ENCODE data around the gene UMODL1. TPM values are rescaled to one million over a fixed set of nuclear protein-coding genes. Genes with fewer than 3 reads are reported as not detected.

UMODL1 gene
- total RNA-seq, 1 experiment from 2014 or later: 2.3 TPM

- no peak overlapping the region for H2AFZ ChIP-seq (ENCODE audit: low read length)
- no peak overlapping the region for H3K27ac ChIP-seq (ENCODE audit: low read length)
- no peaks in the 10 kb centered on the region for H3K27me3 ChIP-seq (ENCODE audit: low read length)
- H4K20me1 ChIP-seq (ENCODE audit: insufficient read depth, low read depth, low read length): peaks cover 3% of the 10 kb centered on the region; the same call in 1 of the 2 replicates
- no peak overlapping the region for H3K9ac ChIP-seq (ENCODE audit: low read length)
- DNase-seq: no peak
- peaks cover 9% of the 10 kb centered on the region for H3K4me1 ChIP-seq (ENCODE audit: low read length)
- H3K9me3 ChIP-seq (ENCODE audit: low read length): no peaks in the 10 kb centered on the region
- no peak overlapping the region for H3K4me3 ChIP-seq (ENCODE audit: low read length)
- no peaks in the 10 kb centered on the region for H3K36me3 ChIP-seq (ENCODE audit: insufficient read depth, low read length)
- no peaks in the 10 kb centered on the region for H3K79me2 ChIP-seq (ENCODE audit: low read length)
- H3K9me2 ChIP-seq (replicated peaks; ENCODE audit: insufficient read depth, low read length): no peaks in the 10 kb centered on the region
- no peak overlapping the region for H3K4me2 ChIP-seq (ENCODE audit: low read depth, low read length, poor library complexity, severe bottlenecking)
Observed at GRCh38 chr21:42096566-42096965, 25.4 kb downstream of the UMODL1 start.

- no peak overlapping the region for H3K27ac ChIP-seq (ENCODE audit: low read length)
- H3K4me1 ChIP-seq (ENCODE audit: low read length): peaks cover 7% of the 10 kb centered on the region
- no peak overlapping the region for H3K4me3 ChIP-seq (ENCODE audit: low read length)
- no peak overlapping the region for H2AFZ ChIP-seq (ENCODE audit: low read length)
- no peaks in the 10 kb centered on the region for H3K9me2 ChIP-seq (replicated peaks; ENCODE audit: insufficient read depth, low read length)
- H4K20me1 ChIP-seq (ENCODE audit: insufficient read depth, low read depth, low read length): peaks cover 5% of the 10 kb centered on the region; the same call in 1 of the 2 replicates
- no peak for DNase-seq
- H3K36me3 ChIP-seq (ENCODE audit: insufficient read depth, low read length): no peaks in the 10 kb centered on the region
- no peaks in the 10 kb centered on the region for H3K79me2 ChIP-seq (ENCODE audit: low read length)
- no peaks in the 10 kb centered on the region for H3K27me3 ChIP-seq (ENCODE audit: low read length)
- no peaks in the 10 kb centered on the region for H3K9me3 ChIP-seq (ENCODE audit: low read length)
- H3K4me2 ChIP-seq (ENCODE audit: low read depth, low read length, poor library complexity, severe bottlenecking): no peak overlapping the region
- H3K9ac ChIP-seq (ENCODE audit: low read length): no peak overlapping the region
Observed at GRCh38 chr21:42097274-42097673, 26.2 kb downstream of the UMODL1 start.

- no peak for DNase-seq
- Histone ChIP-seq H3K36me3 (ENCODE audit: insufficient read depth, low read length) (no peaks in the 10 kb centered on the region), H3K79me2 (ENCODE audit: low read length) (no peaks in the 10 kb centered on the region), H3K4me2 (ENCODE audit: low read depth, low read length, poor library complexity, severe bottlenecking) (no peak overlapping the region), H3K9me3 (ENCODE audit: low read length) (no peaks in the 10 kb centered on the region), H3K4me3 (ENCODE audit: low read length) (no peak overlapping the region), H3K27me3 (ENCODE audit: low read length) (no peaks in the 10 kb centered on the region), H3K4me1 (ENCODE audit: low read length) (no peaks in the 10 kb centered on the region; the same call in 1 of the 2 replicates), H4K20me1 (ENCODE audit: insufficient read depth, low read depth, low read length) (peaks cover 5% of the 10 kb centered on the region; the same call in 1 of the 2 replicates), H3K9ac (ENCODE audit: low read length) (no peak overlapping the region), H2AFZ (ENCODE audit: low read length) (no peak overlapping the region), H3K9me2 (replicated peaks; ENCODE audit: insufficient read depth, low read length) (no peaks in the 10 kb centered on the region), H3K27ac (ENCODE audit: low read length) (no peak overlapping the region)
Observed at GRCh38 chr21:42097860-42098454, 26.8 kb downstream of the UMODL1 start.

- Histone ChIP-seq H2AFZ (ENCODE audit: low read length) (no peak overlapping the region), H3K27ac (ENCODE audit: low read length) (no peak overlapping the region), H3K36me3 (ENCODE audit: insufficient read depth, low read length) (no peaks in the 10 kb centered on the region), H3K9me3 (ENCODE audit: low read length) (no peaks in the 10 kb centered on the region), H3K79me2 (ENCODE audit: low read length) (no peaks in the 10 kb centered on the region), H4K20me1 (ENCODE audit: insufficient read depth, low read depth, low read length) (peaks cover 5% of the 10 kb centered on the region; the same call in 1 of the 2 replicates), H3K9ac (ENCODE audit: low read length) (no peak overlapping the region), H3K4me3 (ENCODE audit: low read length) (no peak overlapping the region), H3K9me2 (replicated peaks; ENCODE audit: insufficient read depth, low read length) (no peaks in the 10 kb centered on the region), H3K4me1 (ENCODE audit: low read length) (no peaks in the 10 kb centered on the region), H3K4me2 (ENCODE audit: low read depth, low read length, poor library complexity, severe bottlenecking) (no peak overlapping the region), H3K27me3 (ENCODE audit: low read length) (no peaks in the 10 kb centered on the region)
- DNase-seq: no peak
Observed at GRCh38 chr21:42098957-42099505, 27.9 kb downstream of the UMODL1 start.

- Histone ChIP-seq H3K4me1 (ENCODE audit: low read length) (no peaks in the 10 kb centered on the region), H3K4me2 (ENCODE audit: low read depth, low read length, poor library complexity, severe bottlenecking) (no peak overlapping the region), H3K9ac (ENCODE audit: low read length) (no peak overlapping the region), H3K9me3 (ENCODE audit: low read length) (no peaks in the 10 kb centered on the region), H2AFZ (ENCODE audit: low read length) (no peak overlapping the region), H4K20me1 (ENCODE audit: insufficient read depth, low read depth, low read length) (peaks cover 5% of the 10 kb centered on the region; the same call in 1 of the 2 replicates), H3K4me3 (ENCODE audit: low read length) (no peak overlapping the region), H3K27ac (ENCODE audit: low read length) (no peak overlapping the region), H3K9me2 (replicated peaks; ENCODE audit: insufficient read depth, low read length) (no peaks in the 10 kb centered on the region), H3K36me3 (ENCODE audit: insufficient read depth, low read length) (no peaks in the 10 kb centered on the region), H3K79me2 (ENCODE audit: low read length) (no peaks in the 10 kb centered on the region), H3K27me3 (ENCODE audit: low read length) (no peaks in the 10 kb centered on the region)
- DNase-seq: no peak
Observed at GRCh38 chr21:42101246-42101645, 30.1 kb downstream of the UMODL1 start.

- Histone ChIP-seq H3K9me3 (ENCODE audit: low read length) (no peaks in the 10 kb centered on the region), H3K27ac (ENCODE audit: low read length) (no peak overlapping the region), H3K4me3 (ENCODE audit: low read length) (no peak overlapping the region), H3K36me3 (ENCODE audit: insufficient read depth, low read length) (no peaks in the 10 kb centered on the region), H3K9me2 (replicated peaks; ENCODE audit: insufficient read depth, low read length) (no peaks in the 10 kb centered on the region), H3K27me3 (ENCODE audit: low read length) (no peaks in the 10 kb centered on the region), H3K9ac (ENCODE audit: low read length) (no peak overlapping the region), H3K4me2 (ENCODE audit: low read depth, low read length, poor library complexity, severe bottlenecking) (no peak overlapping the region), H3K79me2 (ENCODE audit: low read length) (no peaks in the 10 kb centered on the region), H4K20me1 (ENCODE audit: insufficient read depth, low read depth, low read length) (peaks cover 5% of the 10 kb centered on the region; the same call in 1 of the 2 replicates), H3K4me1 (ENCODE audit: low read length) (peaks cover 4% of the 10 kb centered on the region), H2AFZ (ENCODE audit: low read length) (no peak overlapping the region)
- DNase-seq: no peak
Observed at GRCh38 chr21:42102076-42102475, 31.0 kb downstream of the UMODL1 start.

GRCh38 chr21:42102526-42102925, 31.4 kb downstream of the UMODL1 start:
- DNase-seq: no peak
- H3K4me2 ChIP-seq (ENCODE audit: low read depth, low read length, poor library complexity, severe bottlenecking): no peak overlapping the region
- peaks cover 5% of the 10 kb centered on the region; the same call in 1 of the 2 replicates for H4K20me1 ChIP-seq (ENCODE audit: insufficient read depth, low read depth, low read length)
- H3K4me3 ChIP-seq (ENCODE audit: low read length): no peak overlapping the region
- H3K9ac ChIP-seq (ENCODE audit: low read length): no peak overlapping the region
- no peaks in the 10 kb centered on the region for H3K27me3 ChIP-seq (ENCODE audit: low read length)
- no peaks in the 10 kb centered on the region for H3K36me3 ChIP-seq (ENCODE audit: insufficient read depth, low read length)
- H3K9me3 ChIP-seq (ENCODE audit: low read length): no peaks in the 10 kb centered on the region
- no peak overlapping the region for H2AFZ ChIP-seq (ENCODE audit: low read length)
- no peaks in the 10 kb centered on the region for H3K79me2 ChIP-seq (ENCODE audit: low read length)
- H3K27ac ChIP-seq (ENCODE audit: low read length): no peak overlapping the region
- H3K4me1 ChIP-seq (ENCODE audit: low read length): peaks cover 9% of the 10 kb centered on the region
- H3K9me2 ChIP-seq (replicated peaks; ENCODE audit: insufficient read depth, low read length): no peaks in the 10 kb centered on the region

DNA sequence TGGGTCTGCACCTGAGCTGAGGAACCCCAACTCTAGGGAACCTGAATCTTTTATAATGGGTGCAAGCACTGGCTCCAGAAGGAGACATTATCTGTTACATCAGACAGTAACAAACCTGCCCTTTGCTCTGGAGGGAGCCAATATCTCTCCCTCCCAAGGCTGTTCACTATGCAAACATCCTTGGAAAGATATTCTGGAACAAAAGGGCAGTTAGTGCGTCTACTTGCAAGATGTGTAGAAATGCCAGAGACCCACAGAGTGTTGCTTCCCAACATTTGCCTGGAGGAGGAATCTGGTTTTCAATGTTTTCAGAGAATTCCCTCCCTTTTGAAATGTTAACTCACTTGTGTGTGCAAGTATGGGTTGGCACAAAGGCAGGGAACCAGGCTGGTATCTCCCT, 31.9 kb downstream of the UMODL1 start:
- Histone ChIP-seq H3K9ac (ENCODE audit: low read length) (no peak overlapping the region), H3K4me2 (ENCODE audit: low read depth, low read length, poor library complexity, severe bottlenecking) (no peak overlapping the region), H4K20me1 (ENCODE audit: insufficient read depth, low read depth, low read length) (peaks cover 5% of the 10 kb centered on the region; the same call in 1 of the 2 replicates), H3K9me2 (replicated peaks; ENCODE audit: insufficient read depth, low read length) (no peaks in the 10 kb centered on the region), H3K36me3 (ENCODE audit: insufficient read depth, low read length) (no peaks in the 10 kb centered on the region), H3K4me3 (ENCODE audit: low read length) (no peak overlapping the region), H3K79me2 (ENCODE audit: low read length) (no peaks in the 10 kb centered on the region), H3K27ac (ENCODE audit: low read length) (no peak overlapping the region), H3K27me3 (ENCODE audit: low read length) (no peaks in the 10 kb centered on the region), H2AFZ (ENCODE audit: low read length) (no peak overlapping the region), H3K4me1 (ENCODE audit: low read length) (peaks cover 13% of the 10 kb centered on the region), H3K9me3 (ENCODE audit: low read length) (no peaks in the 10 kb centered on the region)
- no peak for DNase-seq
